HG03025 (cell line): ENCODE data around the gene RETREG2.

Experiments used
- ATAC-seq: cut with Tn5 transposase; IDR thresholded peaks from one replicate; pipeline ENCODE4 v1.9.1; 2021; ENCODE audit warnings: mild to moderate bottlenecking, moderate library complexity; ENCODE audit not compliant: unreplicated experiment, low FRiP score

Gene RETREG2

DNA sequence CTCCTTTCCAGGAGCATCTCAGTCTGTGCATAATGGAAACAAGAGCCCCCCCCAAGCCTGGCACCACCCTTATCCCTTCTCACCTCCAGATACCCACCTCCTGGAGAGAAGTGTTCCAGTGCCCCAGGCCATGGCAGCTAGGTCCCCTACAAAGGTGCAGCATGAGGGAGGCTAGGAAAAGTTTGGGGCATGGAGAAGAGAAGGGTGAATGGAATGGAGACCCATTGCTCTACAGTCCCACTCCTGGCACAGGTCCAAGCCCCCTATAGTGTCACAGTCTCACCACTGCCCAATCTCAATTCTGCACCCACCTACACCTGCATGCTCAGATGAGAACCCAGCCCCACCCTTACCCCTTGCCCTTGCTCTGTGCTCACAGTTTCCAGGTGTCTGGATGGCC is 9.1 kb upstream of the RETREG2 start:
- ATAC-seq, result no peak

DNA sequence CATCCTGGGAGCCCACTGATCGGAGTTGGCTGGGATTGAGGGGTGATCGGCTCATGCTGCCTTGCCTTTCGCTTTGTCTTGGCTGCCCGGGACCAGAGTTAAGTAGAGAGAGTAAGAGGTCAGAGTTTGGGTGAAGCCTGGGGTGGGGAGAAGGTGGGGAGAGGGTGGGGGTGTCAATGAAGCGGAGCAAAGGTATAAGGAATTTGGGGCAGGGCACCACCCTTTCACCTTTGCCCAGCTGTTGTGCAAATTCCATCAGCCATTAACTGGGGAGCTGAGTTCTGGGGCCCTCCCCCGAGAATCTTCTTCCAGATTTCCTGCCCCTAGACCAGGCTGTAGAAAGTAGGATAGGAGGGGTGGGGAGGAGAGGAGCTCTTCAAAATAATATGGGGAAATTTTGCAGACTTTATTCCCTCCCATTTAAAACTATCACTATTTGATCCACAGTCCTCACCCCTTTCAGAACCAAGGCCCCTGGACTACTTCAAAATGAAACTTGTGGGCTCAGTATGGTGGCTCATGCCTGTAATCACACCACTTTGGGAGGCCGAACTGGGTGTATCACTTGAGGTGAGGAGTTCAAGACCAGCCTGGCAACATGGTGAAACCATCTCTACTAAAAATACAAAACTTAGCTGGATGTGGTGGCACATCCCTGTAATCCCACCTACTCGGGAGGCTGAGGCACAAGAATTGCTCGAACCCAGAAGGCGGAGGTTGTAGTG is 8.0 kb upstream of the RETREG2 start, which contains the start of gene SLC23A3:
Gene SLC23A3 (minus strand): TSS at position 100 of the 725 bp plus-strand sequence. CDS start 45 bp downstream, at position 55.
- no peak for ATAC-seq

DNA sequence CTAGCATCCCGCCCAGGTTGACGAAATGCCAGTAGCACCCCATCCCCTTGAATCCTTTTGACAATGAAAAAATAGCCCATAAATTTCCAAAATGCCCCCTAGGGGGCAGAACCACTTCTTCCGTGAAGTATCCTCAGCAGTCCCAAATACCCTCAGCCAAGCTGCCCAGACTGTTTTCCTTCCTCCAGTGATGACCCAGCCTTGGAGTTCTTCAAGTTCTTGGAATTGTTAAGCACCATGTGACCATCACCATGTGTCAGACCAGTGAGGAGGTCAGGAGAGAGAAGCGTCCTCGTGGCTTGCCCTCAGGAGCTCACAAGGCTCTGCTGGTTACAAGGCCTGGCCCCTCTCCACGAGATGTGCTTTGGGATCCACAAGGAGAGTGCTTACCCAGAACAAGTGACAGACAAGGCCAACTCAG is 6.8 kb upstream of the RETREG2 start:
- ATAC-seq, result no peak

DNA sequence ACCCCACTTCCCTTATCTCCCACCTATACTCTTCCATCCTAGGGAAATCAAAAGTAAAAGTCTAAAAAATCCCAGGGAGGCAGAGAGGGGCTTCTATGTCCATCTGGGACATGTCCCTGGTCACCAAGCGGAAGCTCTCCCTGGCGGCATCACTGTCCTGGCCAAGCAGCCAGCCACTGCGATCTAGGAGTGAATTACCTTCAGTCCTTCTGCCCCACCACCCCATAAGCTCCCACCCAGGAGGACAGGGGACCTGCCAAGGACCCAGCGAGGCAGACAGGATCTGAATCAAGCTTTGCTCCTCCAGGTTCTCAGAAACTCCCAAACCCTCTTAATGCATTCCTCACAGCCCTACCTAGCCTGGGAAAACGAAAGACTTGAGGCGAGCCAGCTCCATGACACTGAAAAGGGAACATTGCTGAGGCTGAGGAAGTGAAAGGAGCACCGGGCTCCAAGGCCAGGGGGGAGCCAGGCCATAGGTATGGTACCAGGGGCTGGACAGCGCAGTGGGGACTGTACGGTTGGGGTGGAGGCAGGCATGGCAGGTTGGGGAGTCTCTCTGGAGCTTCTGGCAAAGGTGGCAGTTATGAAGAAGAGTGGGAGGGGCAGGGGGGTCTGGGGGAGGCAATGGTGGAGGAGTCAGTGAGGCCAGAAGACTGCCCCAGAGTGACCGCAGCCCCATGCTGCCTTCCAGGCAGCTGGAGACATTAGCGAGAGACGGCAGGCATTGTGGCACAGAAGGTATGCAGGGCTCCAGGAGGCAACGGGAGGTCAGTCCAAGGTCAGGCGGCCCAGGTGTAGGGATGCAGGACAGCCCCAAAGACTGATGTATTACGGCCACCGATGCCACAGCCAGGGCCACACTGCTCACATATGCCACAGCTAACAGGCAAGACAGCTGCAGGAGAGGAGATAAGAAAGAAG is 5.6 kb upstream of the RETREG2 start:
- no peak for ATAC-seq

DNA sequence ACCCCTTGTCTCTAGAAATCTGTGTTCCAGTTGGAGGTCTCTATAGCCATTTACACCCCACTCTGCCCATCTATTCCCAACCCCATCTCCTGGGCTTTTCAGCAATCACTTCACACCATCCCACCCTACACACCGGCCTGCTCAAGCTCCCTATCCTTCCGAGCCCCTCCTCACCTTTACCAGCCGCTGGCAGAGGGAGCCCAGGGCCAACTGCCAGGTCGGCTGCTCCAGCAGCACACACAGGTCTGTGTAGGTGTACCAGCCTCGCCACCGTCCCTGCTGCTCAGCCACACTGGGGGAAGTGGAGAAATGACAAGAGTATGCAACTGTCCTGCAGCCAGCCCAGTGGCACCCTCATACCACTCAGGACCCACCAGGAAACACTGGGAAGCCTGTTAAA is 4.9 kb upstream of the RETREG2 start:
- ATAC-seq, result no peak

DNA sequence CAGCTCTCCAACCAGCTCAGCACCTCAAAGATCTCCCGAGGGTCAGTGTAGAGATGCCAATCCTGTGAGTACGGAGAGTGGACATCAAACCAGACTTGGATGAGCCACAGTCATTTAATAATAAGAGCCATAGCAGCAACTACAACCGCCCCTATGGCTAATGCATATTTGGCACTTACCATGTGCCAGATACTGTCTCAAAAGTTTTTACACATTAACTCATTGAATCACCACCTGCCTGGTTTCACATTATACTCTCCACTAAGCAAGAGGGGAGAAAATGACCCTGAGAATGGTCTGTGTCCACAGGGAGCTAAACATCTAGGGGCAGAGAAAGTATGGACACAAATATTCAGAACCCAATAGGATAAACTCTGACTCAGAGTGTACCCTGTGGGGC is 3.9 kb upstream of the RETREG2 start:
- no peak for ATAC-seq

DNA sequence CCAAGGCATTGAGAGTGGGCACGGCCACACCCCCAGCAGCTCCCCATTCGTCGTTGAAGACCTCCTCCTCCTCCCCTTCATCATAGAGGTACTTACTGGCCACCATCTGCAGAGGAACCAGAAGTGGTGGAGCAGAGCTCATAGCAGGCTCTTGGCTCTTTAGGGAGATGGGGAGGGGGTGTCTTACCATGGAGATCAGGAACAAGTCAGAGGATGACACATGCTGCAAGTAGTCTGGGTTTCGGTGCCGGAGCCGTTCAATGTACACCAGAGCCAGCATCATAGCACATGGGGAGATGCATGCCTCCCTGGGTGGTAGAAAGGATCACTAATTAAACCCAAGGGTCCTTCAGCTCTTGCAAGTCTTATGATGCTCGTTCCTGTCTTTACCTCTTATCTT is 3.3 kb upstream of the RETREG2 start:
- no peak for ATAC-seq

DNA sequence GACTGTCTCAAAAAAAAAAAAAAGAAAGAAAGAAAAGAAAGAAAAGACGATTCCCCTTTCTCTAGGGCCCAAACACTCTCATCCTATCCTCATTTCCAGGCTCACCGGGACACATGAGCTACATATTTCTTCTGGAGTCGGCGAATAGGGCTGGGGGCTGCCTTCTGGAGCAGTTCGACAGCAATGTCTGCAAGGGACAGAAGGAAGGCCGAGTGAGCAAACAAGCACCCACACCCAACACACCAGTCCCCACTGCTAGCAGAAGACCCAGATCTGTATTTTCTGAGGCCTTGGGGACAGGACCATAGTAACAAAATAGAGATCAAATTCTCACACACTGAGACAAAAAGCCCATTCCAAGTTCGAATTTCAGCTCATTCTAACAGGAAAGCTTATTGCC is 2.6 kb upstream of the RETREG2 start:
- ATAC-seq, result no peak

DNA sequence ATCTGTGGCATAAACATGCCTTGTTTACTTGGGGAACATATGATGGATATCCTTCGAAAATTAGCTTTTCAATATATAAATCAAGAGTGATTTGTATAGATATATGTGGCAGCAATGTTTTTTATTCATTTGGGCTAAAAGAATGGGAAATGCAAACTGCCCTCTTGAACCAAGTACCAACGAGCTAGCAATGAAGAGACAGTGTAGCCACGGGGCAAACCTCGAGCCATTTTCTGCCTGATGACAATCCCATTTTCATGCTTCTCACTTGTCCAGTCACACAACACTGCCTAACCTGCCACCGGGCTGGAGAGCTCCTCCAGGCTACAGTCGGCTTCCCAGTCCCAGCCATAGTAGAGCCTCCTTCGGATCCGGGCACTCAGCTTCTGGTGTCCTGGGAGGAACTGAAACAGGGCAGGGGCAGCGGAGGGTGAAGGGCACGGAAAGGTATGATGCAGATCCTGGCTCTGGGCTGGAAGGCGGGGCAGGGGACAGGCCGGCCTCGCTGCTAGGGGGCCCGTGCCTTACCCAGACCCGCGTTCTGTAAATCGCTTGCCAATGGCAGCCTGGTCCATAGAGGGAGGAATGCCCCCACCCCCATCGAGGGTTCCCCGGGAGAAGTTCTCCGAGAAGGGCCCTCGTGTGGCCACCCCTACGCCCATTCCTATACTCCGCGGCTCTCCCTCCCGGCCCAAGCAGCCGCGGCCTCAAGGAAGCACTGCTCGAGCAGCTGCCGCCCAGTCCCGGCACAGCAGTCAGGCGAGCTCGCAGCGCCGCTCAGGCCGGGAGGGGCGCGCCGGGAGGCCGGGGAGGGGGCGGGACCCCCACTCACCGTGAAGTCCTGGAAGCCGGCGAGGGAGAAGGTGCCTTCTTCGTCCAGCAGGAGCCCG is 1.9 kb upstream of the RETREG2 start:
- peak; percentile 23 for ATAC-seq

DNA sequence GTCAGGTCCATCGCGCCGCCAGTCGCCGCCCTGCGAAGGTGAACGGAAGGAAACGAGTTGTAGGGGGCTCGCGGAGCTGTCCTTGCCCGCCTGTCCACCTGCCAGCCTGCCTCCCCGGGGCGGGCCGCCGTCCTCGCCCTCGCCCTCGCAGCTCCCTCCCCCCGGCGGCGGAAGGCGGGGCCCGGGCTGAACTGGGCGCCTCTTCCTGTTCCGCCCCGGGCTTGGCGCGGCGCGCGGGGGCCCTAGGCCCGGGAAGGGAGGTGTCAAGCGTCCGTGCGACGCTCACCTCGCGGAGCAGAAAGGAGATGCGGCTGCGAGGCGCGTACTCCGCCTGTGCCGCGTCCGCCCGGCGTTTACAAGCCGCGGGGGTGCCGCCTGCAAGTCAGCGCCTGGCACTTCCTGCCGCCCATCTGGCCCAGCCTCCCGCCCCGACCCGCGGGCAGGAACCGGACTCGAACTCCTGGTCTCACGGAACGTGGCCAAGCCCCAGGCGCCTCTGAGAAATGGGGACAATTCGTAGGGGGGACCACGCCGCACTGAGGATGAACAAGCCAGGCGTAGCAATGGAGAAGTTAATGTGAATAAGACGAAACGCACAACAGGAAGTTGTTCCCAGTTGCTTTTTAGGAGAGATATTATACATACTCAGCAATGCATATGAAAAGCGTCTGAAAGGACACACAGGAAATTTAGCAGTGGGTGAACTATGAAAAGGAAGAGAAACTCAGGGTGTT is 1.1 kb upstream of the RETREG2 start, which contains the start of gene CNPPD1:
Gene CNPPD1 (minus strand): TSS at position 108 of the 734 bp plus-strand sequence. CDS start 97 bp downstream, at position 11.
- peak; percentile 62 for ATAC-seq

DNA sequence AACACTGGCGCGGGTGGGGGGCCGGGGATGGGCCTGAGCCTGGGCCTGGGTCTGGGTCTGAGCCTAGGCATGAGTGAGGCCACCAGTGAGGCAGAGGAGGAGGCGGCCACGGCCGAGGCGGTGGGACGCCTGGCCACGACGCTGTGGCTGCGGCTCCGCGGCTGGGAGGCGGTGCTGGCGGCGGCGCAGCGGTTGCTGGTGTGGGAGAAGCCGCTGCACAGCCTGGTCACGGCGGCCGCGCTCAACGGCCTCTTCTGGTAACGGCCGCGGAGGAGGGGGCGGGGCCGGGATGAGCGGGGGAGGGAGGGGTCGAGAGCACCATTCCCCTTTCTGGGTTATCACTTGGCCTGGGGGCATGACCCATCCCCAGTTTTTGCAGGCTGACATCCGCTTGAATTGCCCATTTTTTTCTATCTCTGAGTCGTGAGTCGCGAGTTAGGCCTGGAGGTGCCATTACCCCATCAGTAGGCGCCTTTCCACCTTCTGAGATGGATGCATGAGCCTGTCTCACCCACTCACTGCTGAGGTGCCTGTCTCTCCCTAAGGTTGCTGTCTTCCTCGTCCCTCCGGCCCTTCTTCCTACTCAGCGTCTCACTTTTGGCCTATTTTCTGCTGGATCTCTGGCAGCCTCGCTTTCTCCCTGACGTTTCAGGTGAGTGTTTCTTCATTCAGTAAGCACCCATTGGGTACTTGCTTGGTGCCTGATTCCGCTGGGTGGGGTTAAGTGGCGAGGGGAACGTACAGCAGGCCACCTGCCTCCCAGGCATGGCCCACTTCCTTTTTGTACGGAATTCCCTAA is 501 bp downstream of the RETREG2 start:
- peak; percentile 6 for ATAC-seq

DNA sequence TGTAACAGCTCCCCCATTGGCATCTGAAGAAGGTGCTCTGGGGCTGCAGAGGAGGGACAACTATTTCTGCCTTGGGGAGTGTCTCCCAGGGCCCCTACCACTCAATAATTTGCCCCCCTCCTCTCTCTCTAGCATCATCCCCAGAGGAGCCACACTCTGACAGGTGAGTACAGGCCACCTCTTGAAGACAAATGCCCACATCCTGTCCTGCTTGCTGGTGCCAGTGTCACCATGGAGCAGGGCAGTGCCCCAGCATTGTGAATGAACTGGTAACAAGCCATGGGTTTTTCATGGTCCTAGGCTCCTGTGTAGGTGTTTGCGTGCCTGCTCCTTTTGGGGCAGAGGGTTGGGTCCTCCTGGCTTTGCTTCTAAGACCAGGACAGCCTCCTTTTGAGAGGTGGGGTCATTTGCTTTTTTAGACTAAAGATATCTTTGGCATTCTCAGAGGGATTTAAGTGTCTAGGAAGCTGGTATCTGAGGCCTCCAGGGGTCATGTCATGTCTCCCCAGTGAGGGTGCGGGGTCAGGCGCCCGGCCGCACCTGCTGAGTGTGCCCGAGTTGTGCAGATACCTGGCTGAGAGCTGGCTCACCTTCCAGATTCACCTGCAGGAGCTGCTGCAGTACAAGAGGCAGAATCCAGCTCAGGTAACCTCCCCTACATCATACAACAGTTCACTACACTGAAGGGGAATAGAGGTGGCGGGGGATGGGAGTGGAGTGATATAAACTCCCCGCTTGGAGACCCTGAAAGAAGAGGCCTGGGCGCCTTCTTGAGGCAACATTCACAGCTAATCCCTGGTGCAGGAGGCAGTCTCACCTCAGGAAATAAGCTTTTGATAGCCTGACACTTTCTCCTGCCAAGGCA is 1.8 kb downstream of the RETREG2 start:
- no peak for ATAC-seq

DNA sequence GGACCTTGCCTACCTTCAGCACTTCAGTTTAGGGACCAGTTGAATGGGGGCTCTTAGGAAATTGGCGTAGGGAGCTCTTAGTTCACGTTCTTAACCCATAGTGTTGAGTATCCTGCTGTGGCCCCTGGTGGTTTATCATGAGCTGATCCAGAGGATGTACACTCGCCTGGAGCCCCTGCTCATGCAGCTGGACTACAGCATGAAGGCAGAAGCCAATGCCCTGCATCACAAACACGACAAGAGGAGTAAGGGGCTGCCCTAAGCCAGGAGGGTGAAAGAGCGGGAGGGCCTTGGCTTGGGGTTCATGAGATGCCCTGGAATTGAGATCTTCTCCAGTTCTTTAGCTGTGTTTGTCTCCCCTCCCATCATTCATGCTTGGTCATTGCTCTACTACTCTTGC is 2.9 kb downstream of the RETREG2 start:
- no peak for ATAC-seq

DNA sequence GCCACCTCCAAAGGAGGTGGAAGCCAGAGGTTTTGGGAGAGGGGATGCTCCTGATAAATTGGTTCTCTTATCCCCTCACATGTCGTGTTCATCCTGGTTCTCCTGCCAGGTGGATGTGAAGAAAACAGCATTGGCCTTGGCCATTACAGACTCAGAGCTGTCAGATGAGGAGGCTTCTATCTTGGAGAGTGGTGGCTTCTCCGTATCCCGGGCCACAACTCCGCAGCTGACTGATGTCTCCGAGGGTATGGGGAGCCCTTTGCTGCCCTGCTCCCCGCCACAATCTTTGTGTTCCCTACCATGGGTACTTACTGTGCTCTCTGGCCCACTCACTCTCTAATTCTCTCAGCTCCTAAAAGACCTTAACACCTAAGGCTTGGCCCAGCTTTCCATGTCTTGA is 3.5 kb downstream of the RETREG2 start:
- no peak for ATAC-seq

DNA sequence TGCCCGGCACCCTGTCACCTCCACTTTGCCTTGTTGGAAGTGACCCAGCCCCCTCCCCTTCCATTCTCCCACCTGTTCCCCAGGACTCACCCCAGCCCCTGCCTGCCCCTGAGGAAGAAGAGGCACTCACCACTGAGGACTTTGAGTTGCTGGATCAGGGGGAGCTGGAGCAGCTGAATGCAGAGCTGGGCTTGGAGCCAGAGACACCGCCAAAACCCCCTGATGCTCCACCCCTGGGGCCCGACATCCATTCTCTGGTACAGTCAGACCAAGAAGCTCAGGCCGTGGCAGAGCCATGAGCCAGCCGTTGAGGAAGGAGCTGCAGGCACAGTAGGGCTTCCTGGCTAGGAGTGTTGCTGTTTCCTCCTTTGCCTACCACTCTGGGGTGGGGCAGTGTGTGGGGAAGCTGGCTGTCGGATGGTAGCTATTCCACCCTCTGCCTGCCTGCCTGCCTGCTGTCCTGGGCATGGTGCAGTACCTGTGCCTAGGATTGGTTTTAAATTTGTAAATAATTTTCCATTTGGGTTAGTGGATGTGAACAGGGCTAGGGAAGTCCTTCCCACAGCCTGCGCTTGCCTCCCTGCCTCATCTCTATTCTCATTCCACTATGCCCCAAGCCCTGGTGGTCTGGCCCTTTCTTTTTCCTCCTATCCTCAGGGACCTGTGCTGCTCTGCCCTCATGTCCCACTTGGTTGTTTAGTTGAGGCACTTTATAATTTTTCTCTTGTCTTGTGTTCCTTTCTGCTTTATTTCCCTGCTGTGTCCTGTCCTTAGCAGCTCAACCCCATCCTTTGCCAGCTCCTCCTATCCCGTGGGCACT is 4.5 kb downstream of the RETREG2 start:
- no peak for ATAC-seq

DNA sequence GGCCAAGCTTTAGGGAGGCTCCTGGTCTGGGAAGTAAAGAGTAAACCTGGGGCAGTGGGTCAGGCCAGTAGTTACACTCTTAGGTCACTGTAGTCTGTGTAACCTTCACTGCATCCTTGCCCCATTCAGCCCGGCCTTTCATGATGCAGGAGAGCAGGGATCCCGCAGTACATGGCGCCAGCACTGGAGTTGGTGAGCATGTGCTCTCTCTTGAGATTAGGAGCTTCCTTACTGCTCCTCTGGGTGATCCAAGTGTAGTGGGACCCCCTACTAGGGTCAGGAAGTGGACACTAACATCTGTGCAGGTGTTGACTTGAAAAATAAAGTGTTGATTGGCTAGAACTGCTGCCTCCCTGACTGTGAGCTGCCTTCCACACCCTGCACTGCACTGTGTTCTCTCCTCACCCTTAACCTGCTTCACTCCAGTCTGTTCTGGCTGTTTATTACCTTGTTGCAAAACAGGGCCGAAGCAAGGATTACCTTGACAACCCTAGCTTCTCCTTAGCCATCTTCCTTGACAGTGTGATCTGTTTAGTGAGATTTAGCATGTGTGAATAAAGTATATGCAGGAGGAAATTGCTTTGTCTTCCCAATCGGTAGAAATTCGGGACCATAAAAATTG is 5.2 kb downstream of the RETREG2 start:
- no peak for ATAC-seq

DNA sequence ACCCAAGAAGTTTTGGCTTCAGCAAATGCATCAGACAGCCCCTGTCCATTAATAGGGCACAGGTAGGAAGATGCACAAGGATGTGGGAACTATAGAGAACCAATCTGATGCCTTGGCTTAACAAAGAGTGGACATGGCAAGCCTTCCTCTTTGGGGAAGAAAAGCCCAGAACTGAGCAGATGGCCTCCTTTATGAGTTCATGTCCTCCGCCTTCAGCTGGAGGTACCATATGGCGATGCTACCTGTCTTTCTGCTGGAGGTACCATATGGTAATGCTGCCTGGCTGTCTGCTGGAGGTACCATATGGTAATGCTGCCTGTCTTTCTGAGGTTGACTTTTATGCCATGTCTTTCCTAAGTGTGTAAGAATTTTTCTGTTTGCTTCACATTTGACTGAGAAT is 6.0 kb downstream of the RETREG2 start:
- ATAC-seq, result no peak
